Right lobe of liver (tissue), 6 donors: ENCODE measurements around the gene SYNE3. TPM values are rescaled to one million over a fixed set of nuclear protein-coding genes. Genes with fewer than 3 reads are reported as not detected.
A peak's percentile ranks its signal among the peaks of the same experiment; 100 is the strongest.

Source experiments
- ATAC-seq, 4 donors: fragments of 200-7000 bp; cut with Tn5 transposase; one replicate each; pipeline ENCODE4 v1.9.1; 2020; ENCODE audit warnings: mild to moderate bottlenecking in 4 of 4, moderate library complexity in 4 of 4
- DNase-seq, 3 donors: peaks; one replicate each; pipeline ENCODE4 v3.0.0-alpha.2; 2020
- H3K27ac ChIP-seq, 3 donors: fragments of 200-600 bp; one replicate each; pipeline ENCODE4 v1.8.0; 2022
- H3K27me3 ChIP-seq, 2 donors: fragments of 200-600 bp; one replicate each; pipeline ENCODE4 v1.8.0; 2022
- H3K36me3 ChIP-seq, 4 donors: fragments of 200-600 bp; sonication (generic) in 1 of 4; one replicate each; pipeline versions ENCODE4 v1.5.1 to v1.8.0; 2017 to 2022; ENCODE audit warnings: control low read depth in 1 of 4
- H3K4me1 ChIP-seq, 4 donors: fragments of 200-600 bp; sonication (generic) in 1 of 4; one replicate each; pipeline versions ENCODE4 v1.5.1 to v1.8.0; 2017 to 2022; ENCODE audit warnings: control low read depth in 1 of 4
- H3K4me3 ChIP-seq, 3 donors: fragments of 200-600 bp; one replicate each; pipeline ENCODE4 v1.8.0; 2022
- H3K9me3 ChIP-seq, 4 donors: fragments of 200-600 bp; sonication (generic) in 1 of 4; one replicate each; pipeline versions ENCODE4 v1.5.1 to v1.8.0; 2017 to 2022; ENCODE audit warnings: control low read depth in 1 of 4
- CTCF ChIP-seq, 4 donors: fragments of 200-600 bp in 3 of 4; fragments of 450-650 bp in 1 of 4; IDR thresholded peaks; one replicate each; pipeline versions ENCODE4 v1.5.1 to v1.8.0; 2016 to 2022; ENCODE audit warnings: antibody characterized with exemption in 4 of 4, mild to moderate bottlenecking in 2 of 4
- POLR2A ChIP-seq: fragments of 450-650 bp; IDR thresholded peaks from one replicate; pipeline ENCODE4 v1.6.1; 2017; ENCODE audit warnings: antibody characterized with exemption, mild to moderate bottlenecking
- WGBS: methylation state at CpG from one replicate; pipeline ENCODE4 v1.1.6; 2018; ENCODE audit warnings: low coverage, low lambda C conversion rate; ENCODE audit not compliant: insufficient coverage; ENCODE audit errors: missing lambda C conversion rate; 5-methylcytosine and 5-hydroxymethylcytosine counted together
- intact Hi-C, 2 donors: fragments of 100-400 bp; cut with DNase I; formaldehyde crosslinking; loops; one replicate each; pipeline versions ENCODE4 v1.11.2 to v1.14.1; 2022
- total RNA-seq, 6 experiments: library from RNA; depleted of rRNA in 2 of 6; stranded (reverse); fragments of >200 nt in 2 of 6; fragmentation: NEBNext Ultra II Directional in 3 of 6; extraction: Animal tissue kit (Norgen Biotek cat#: 25700) in 3 of 6; gene quantifications; one replicate each; pipeline versions ENCODE4 v1.1.0 to v1.2.4, GENCODE V29; 2016 to 2023
- donor health status: DM: no; HTN: yes; CAD: no.
- donor health status: DM: no; HTN: no; CAD: no.
- donor health status: DM: no; HTN: no; CAD: no.
- donor health status: DM: no; HTN: yes; CAD: no.
- donor health status: DM: no; HTN: yes; CAD: no.

The SYNE3 gene
- total RNA-seq, 6 experiments from 2014 or later: 3.7 to 11.6 (median 5.0) TPM

GRCh38 chr14:95531473-95531872 is 15.0 kb upstream of the SYNE3 start:
- no peak overlapping the region for H3K4me3 ChIP-seq
- H3K36me3 ChIP-seq: no peaks in the 10 kb centered on the region
- no peak for TF ChIP-seq CTCF (IDR thresholded peaks at IDR 0.05)
- no peak for TF ChIP-seq POLR2A
- WGBS: 12% methylated on average over 3 of the region's 3 CpGs
- peak in 1 of 3 donors; percentile 13 for DNase-seq
- H3K9me3 ChIP-seq: no peaks in the 10 kb centered on the region
- H3K4me1 ChIP-seq: peaks cover 0 to 51% (median 15%) of the 10 kb centered on the region in 4 donors
- intact Hi-C loops: no loop called here
- ATAC-seq: peak in 1 of 4 donors; percentile 5
- H3K27ac ChIP-seq: peak overlapping the region in 2 of 3 donors; percentile 3 to 5
- no peaks in the 10 kb centered on the region for H3K27me3 ChIP-seq

GRCh38 chr14:95530473-95531276 is 14.2 kb upstream of the SYNE3 start:
- peak overlapping the region in 2 of 3 donors; percentile 28 to 35 for H3K27ac ChIP-seq
- WGBS: 74% methylated on average over 11 of the region's 13 CpGs
- TF ChIP-seq CTCF (IDR thresholded peaks at IDR 0.05): no peak
- TF ChIP-seq POLR2A: no peak
- H3K27me3 ChIP-seq: no peaks in the 10 kb centered on the region
- no peak for ATAC-seq
- no peak overlapping the region for H3K4me3 ChIP-seq
- no peaks in the 10 kb centered on the region for H3K9me3 ChIP-seq
- H3K4me1 ChIP-seq: peaks cover 0 to 54% (median 19%) of the 10 kb centered on the region in 4 donors
- peak in 1 of 3 donors; percentile 26 for DNase-seq
- H3K36me3 ChIP-seq: no peaks in the 10 kb centered on the region
- intact Hi-C loops: no loop called here

GRCh38 chr14:95529216-95529615 is 12.8 kb upstream of the SYNE3 start:
- H3K36me3 ChIP-seq: no peaks in the 10 kb centered on the region
- DNase-seq (no peak), ATAC-seq (no peak)
- no peak overlapping the region for H3K4me3 ChIP-seq
- intact Hi-C loops: loop anchor here (5.0 to 10.0 kb wide), 2 partner anchors 82 to 84 kb away; no protein-coding TSS in a partner anchor
- no peak overlapping the region for H3K27ac ChIP-seq
- peaks cover 0 to 68% (median 26%) of the 10 kb centered on the region in 4 donors for H3K4me1 ChIP-seq
- TF ChIP-seq CTCF (IDR thresholded peaks at IDR 0.05) (no peak), POLR2A (no peak)
- 83% methylated on average over 7 of the region's 7 CpGs for WGBS
- no peaks in the 10 kb centered on the region for H3K27me3 ChIP-seq
- no peaks in the 10 kb centered on the region for H3K9me3 ChIP-seq

- ATAC-seq (peak in 2 of 4 donors; percentile 30 to 32), DNase-seq (peak in 1 of 3 donors; percentile 58)
- 27% methylated on average over 4 of the region's 4 CpGs for WGBS
- Histone ChIP-seq H3K27me3 (no peaks in the 10 kb centered on the region), H3K9me3 (no peaks in the 10 kb centered on the region), H3K4me1 (peaks cover 0 to 73% (median 33%) of the 10 kb centered on the region in 4 donors), H3K4me3 (no peak overlapping the region), H3K27ac (peak overlapping the region; percentile 6 to 77 (median 60)), H3K36me3 (no peaks in the 10 kb centered on the region)
- intact Hi-C loops: loop anchor here (5.0 to 10.0 kb wide), 2 partner anchors 80 to 83 kb away; no protein-coding TSS in a partner anchor
- TF ChIP-seq POLR2A: no peak
- TF ChIP-seq CTCF (IDR thresholded peaks at IDR 0.05): peak; percentile 82 to 91 (median 88)
Measured at GRCh38 chr14:95527387-95528002, 11.0 kb upstream of the SYNE3 start.
